ENCODE results near the gene ZBTB7B.

Gene ZBTB7B

DNA sequence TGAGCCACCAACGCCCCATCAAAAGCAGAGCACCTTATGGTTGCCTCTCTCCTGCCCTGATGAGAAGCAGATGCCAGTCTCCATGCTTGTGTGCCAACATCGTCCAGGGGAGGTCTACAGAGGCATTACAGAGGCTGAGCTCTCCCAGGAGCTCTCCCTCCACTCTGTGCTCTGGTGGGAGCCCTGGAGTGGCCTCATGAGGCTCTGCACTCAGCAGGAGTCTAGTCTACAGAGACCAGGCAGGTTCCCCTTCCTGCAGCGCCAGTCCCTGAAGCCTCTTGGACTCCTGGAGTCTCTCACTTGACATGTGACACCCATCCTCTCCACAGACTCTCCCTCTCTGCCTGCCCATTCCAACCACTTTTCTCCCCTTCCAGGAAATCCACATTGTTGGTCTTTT is 34.4 kb downstream of the ZBTB7B start:
- TF ChIP-seq, protein P1, sequence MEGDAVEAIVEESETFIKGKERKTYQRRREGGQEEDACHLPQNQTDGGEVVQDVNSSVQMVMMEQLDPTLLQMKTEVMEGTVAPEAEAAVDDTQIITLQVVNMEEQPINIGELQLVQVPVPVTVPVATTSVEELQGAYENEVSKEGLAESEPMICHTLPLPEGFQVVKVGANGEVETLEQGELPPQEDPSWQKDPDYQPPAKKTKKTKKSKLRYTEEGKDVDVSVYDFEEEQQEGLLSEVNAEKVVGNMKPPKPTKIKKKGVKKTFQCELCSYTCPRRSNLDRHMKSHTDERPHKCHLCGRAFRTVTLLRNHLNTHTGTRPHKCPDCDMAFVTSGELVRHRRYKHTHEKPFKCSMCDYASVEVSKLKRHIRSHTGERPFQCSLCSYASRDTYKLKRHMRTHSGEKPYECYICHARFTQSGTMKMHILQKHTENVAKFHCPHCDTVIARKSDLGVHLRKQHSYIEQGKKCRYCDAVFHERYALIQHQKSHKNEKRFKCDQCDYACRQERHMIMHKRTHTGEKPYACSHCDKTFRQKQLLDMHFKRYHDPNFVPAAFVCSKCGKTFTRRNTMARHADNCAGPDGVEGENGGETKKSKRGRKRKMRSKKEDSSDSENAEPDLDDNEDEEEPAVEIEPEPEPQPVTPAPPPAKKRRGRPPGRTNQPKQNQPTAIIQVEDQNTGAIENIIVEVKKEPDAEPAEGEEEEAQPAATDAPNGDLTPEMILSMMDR (conservative IDR thresholded peaks at IDR 0.05; ENCODE audit: low read depth) = no peak
- H3K27ac ChIP-seq = peak overlapping the region; percentile 81; the same call in 1 of the 2 replicates
- POLR2A ChIA-PET (ENCODE audit: low non-redundant PET) = no interaction called here
- DNase-seq (ENCODE audit: low spot score) = no peak
- CTCF ChIA-PET = interaction anchor here (0.5 to 1.3 kb wide), 3 partner anchors 18 to 498 kb away, joined by 3 to 7 read pairs (median 4); no protein-coding TSS in a partner anchor

DNA sequence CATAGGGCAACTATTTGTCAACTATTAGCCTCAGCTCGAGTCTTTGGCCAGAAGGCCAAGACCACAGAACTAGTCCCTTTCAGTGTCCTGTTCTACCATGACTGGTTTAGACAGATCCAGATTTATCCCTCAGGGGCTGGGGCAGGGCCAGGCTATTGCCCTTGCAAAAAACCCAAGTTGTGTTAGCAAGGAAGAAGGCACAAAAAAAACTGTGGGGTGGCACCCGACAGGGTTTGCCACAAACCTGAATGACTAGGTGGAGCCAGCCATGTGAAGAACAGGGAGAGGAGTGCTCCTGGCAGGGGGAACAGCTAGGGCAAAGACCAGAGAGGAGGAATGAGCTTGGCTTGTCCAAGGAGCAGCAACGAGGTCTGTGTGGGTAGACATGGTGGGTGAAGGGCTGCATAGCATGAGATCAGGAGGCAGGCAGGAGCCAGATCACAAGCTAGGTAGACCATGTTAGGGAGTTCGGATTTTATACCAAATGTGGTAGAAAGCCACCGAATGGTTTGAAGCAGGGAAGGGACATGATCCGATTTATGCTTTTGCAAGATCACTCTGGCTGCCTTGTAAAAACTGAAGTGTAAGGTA is 35.3 kb downstream of the ZBTB7B start:
- TF ChIP-seq, protein P1 (conservative IDR thresholded peaks at IDR 0.05; ENCODE audit: low read depth) = no peak
- no peak for DNase-seq (ENCODE audit: low spot score)
- ChIA-PET POLR2A (ENCODE audit: low non-redundant PET) (no interaction called here), CTCF (interaction anchor here (0.5 to 1.4 kb wide), 7 partner anchors 8 to 499 kb away, joined by 3 to 7 read pairs (median 3); partner anchors contain the start of gene ADAM15)
- H3K27ac ChIP-seq = peak overlapping the region; percentile 81

DNA sequence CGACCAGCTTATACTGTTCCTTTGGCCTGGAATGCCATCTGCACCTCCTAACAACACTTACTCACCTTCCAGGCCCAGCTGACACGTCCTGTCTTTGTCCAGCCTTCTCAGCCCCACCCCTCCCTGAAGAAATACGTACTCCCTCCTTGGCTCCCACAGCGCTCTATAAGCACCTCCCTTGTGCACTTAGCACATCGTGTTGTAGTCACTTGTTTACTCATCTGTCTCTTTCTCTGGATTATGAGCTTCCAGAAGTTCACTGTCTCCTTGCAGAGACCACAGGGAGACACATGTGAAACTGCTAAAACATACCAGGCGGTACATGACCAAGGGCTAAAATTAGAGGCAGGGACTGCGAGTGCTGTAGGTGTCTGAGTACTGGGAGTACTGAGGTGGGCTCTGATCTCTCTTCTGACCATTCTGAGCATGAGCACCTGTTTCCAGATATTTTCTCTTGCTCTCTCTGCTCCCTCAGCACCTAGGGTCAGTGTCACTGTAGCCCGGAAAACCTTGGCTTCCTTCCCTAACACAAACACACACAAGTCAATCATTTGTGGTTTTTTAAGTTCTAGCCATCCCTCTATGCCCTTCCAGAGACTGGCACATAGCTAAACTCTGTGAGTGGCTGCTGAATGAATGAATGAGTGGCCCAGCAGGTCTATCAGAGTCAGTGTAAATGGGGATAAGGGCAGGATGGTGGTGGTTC is 36.2 kb downstream of the ZBTB7B start:
- POLR2A ChIA-PET (ENCODE audit: low non-redundant PET) = no interaction called here
- peak overlapping the region; percentile 81 for H3K27ac ChIP-seq
- TF ChIP-seq, protein P1 (conservative IDR thresholded peaks at IDR 0.05; ENCODE audit: low read depth) = no peak
- CTCF ChIA-PET = interaction anchor here (0.5 to 1.5 kb wide), 4 partner anchors 13 to 53 kb away, joined by 3 to 7 read pairs (median 4); partner anchors contain the start of gene ADAM15
- DNase-seq (ENCODE audit: low spot score) = peak; percentile 78

DNA sequence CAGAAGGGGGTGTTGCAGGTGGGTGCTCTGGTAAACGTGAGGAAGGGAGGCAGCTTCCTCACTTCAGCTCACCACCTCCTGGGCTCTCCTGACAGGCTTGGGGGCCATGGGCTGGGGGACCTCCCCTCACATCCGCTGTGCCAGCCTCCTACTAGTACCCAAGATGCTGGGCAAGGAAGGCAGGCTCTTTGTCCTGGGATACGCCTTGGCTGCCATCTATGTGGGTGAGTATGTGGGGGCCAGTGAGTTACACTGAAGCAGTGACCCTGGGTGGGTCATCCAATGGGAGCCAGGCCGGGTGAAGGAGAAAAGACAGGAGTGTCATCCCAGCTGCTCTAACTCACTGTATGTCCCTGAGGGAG is 36.7 kb downstream of the ZBTB7B start:
- ChIA-PET CTCF (interaction anchor here (1.4 to 1.5 kb wide), 2 partner anchors 12 to 22 kb away, joined by 6 to 7 read pairs; partner anchors contain the start of gene ADAM15), POLR2A (ENCODE audit: low non-redundant PET) (no interaction called here)
- no peak for DNase-seq (ENCODE audit: low spot score)
- TF ChIP-seq, protein P1 (conservative IDR thresholded peaks at IDR 0.05; ENCODE audit: low read depth) = no peak
- peak overlapping the region; percentile 81 for H3K27ac ChIP-seq

DNA sequence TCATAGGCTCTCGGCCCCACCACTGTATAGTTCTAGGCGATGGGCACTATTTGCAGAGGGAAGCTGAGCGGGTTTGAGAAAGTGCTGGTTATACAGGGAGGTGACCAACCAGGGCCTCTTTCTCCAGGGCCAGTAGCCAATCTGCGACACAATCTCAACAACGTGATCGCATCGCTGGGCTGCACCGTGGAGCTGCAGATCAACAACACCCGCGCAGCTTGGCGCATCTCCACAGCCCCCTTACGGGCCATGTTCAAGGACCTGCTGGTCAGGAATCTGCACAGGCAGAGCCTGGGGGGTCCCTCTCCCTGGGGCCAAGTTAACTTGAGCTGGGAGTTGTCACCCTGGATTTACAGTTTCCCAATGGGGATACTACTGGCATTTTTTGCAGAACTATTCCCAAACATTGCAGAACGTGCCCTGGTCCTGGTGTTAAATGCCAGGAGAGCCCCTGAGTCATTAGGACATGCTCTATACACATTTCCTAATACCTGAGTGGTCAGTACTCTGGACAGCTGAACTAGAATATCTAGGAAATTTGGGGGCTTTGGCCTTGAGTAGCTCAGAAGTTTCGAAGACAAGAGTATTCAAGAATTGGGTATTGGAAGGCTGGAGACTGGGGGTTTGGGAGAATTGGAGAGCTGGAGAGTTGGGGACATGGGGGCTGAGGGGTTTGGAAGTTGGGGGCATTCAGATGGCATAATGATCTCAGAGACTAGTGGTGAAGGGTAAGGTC is 37.9 kb downstream of the ZBTB7B start:
- ChIA-PET CTCF (interaction anchor here (0.6 to 1.2 kb wide), 5 partner anchors 10 to 717 kb away, joined by 3 to 4 read pairs (median 3); no protein-coding TSS in a partner anchor), POLR2A (ENCODE audit: low non-redundant PET) (interaction anchor here (0.6 kb wide), 1 partner anchor 36 kb away, joined by 12 read pairs; no protein-coding TSS in a partner anchor)
- TF ChIP-seq, protein P1 (conservative IDR thresholded peaks at IDR 0.05; ENCODE audit: low read depth) = no peak
- no peak for DNase-seq (ENCODE audit: low spot score)
- H3K27ac ChIP-seq = no peak overlapping the region

DNA sequence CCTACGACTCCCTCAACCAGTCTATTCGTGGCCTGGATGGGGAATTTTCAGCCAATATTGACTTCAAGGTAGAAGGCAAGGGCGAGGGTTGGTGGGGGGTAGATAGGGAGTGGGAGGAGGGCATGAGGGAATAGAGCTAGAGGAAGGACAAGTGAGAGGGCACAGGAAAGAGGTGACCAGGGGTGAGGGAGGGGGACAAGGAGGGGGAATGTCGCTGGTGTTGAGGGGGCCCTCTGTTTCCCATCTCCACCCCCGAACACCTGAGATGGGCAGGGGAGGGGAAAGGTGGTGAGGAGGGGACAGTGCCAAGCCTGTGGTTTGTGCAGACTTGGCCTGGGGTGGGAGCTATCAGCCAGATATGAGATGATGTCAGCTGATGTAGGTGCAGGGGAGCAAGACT is 40.2 kb downstream of the ZBTB7B start:
- TF ChIP-seq, protein P1 (conservative IDR thresholded peaks at IDR 0.05; ENCODE audit: low read depth) = no peak
- POLR2A ChIA-PET (ENCODE audit: low non-redundant PET) = no interaction called here
- peak overlapping the region; percentile 77 for H3K27ac ChIP-seq

More for the DNA sequence above, 40.2 kb downstream of the ZBTB7B start:
- CTCF ChIA-PET = interaction anchor here (0.6 to 2.4 kb wide), 3 partner anchors 25 to 43 kb away, joined by 3 to 16 read pairs (median 10); no protein-coding TSS in a partner anchor
- DNase-seq (ENCODE audit: low spot score) = no peak
